ENCODE results near the gene MYL7.

MYL7 gene

DNA sequence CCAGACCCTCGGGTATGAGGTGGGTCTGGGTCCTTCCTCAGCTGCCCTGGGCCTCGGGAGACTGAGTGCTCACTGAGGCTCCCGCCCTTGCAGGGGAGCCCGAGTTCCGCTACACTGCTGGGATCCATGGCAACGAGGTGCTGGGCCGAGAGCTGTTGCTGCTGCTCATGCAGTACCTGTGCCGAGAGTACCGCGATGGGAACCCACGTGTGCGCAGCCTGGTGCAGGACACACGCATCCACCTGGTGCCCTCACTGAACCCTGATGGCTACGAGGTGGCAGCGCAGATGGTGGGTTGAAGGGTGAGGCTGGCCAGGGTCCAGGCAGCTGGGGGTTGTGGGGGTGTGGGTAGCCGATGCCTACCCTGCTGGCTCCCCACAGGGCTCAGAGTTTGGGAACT is 29.4 kb downstream of the MYL7 start:
- DNase-seq (ENCODE audit: low read depth) = no peak

DNA sequence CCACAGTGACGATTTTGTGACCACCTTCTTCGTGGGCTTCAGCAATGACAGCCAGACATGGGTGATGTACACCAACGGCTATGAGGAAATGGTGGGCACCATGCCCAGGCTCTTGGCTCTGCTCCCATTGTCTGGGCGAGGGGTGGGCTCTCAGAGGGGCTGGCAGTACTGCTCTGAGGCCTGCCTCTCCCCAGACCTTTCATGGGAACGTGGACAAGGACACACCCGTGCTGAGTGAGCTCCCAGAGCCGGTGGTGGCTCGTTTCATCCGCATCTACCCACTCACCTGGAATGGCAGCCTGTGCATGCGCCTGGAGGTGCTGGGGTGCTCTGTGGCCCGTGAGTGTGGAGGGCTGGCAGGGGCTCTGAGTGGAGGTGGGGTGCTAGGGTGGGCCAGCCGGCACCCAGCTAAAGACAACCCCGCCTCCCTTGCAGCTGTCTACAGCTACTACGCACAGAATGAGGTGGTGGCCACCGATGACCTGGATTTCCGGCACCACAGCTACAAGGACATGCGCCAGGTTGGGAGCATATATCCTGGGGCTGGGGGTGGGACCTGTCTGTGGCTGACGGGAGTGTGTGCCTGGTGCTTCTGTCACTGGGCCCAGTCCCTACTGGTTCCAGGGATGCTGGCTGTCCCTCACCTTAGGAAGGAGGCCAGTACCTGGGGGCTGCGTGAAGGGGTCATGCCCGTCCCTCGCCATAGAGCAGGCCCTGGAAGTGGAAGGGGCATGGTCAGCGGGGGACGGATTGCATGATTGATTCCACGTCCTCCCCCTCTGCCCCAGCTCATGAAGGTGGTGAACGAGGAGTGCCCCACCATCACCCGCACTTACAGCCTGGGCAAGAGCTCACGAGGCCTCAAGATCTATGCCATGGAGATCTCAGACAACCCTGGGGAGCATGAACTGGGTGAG is 30.2 kb downstream of the MYL7 start:
- DNase-seq (ENCODE audit: low read depth) = no peak

- DNase-seq (ENCODE audit: low read depth) = no peak
These were observed 31.1 kb downstream of the MYL7 start for GRCh38 chr7:44109991-44110390.

DNA sequence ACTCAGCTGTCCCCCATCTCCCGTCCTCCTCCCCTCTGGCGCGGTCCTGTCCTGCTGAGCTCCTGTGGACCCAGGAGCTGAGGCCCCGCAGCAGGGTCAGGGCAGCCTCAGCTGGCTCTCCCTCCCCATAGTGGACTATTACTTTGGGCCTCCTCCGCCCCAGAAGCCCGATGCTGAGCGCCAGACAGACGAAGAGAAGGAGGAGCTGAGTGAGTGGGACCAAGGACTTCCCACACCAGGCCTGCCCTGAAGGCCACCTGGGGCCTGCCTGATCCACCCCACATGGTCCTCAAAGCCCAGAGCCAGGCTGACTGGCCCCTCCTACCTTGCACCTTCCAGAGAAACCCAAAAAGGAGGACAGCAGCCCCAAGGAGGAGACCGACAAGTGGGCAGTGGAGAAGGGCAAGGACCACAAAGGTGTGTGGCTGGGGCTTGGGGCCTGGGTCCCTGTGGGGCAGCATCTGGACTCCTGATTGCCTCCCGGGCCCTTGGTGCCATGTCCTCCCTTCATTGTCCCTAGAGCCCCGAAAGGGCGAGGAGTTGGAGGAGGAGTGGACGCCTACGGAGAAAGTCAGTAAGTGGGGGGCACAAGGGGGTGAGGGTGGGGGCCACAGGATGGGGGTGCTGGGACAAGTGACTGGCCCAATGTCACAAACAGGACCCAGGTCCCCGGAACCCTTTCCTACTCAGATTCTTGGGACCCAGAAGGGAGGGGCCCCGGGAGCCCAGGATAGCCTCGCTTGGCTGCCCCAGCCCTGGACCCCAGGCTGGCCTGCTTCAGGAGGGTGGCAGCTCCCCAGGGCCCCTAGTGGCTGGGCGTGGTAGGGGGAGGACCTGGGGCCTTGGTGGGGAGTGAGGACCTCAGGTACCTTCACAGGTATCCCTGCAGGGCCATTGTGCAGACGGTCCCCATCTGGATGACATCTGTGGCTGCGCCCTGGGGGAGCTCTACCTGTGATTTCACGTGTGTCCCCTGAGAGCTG is 32.1 kb downstream of the MYL7 start:
- no peak for DNase-seq (ENCODE audit: low read depth)

- no peak for DNase-seq (ENCODE audit: low read depth)
These were observed 33.0 kb downstream of the MYL7 start for GRCh38 chr7:44107961-44108767.

DNA sequence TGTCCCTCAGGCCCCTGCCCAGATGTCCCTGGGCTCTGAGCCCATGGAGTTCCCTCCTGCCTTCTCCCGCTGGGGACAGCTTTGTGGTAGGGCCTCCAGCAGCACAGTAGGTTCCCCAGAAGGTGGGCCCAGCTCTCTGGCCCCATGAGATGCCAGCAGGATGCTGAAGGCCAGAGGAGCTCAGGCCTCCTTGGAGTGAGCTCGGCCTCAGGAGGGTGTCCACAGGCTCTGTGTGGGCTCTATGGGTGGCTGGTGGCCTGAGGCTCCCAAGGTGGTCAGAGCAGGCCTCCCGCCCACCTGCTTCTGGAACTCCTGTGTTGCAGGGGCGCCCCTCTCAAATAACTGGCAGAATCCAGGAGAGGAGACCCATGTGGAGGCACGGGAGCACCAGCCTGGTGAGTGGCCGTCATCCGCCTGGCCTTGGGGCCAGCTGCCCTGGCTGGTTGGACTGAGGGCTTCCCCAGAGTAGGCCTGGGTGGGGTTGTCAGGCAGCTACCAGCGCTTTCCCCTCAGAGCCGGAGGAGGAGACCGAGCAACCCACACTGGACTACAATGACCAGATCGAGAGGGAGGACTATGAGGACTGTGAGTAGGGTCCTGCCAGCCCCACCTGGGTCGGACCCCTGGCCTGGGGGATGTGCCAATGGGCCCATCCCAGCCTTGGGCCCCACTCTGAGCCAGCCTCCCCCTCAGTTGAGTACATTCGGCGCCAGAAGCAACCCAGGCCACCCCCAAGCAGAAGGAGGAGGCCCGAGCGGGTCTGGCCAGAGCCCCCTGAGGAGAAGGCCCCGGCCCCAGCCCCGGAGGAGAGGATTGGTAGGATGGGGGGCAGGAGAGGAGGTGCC is 33.8 kb downstream of the MYL7 start:
- DNase-seq (ENCODE audit: low read depth) = no peak

- DNase-seq (ENCODE audit: low read depth) = no peak
These were observed 34.6 kb downstream of the MYL7 start for GRCh38 chr7:44106311-44107065.

DNA sequence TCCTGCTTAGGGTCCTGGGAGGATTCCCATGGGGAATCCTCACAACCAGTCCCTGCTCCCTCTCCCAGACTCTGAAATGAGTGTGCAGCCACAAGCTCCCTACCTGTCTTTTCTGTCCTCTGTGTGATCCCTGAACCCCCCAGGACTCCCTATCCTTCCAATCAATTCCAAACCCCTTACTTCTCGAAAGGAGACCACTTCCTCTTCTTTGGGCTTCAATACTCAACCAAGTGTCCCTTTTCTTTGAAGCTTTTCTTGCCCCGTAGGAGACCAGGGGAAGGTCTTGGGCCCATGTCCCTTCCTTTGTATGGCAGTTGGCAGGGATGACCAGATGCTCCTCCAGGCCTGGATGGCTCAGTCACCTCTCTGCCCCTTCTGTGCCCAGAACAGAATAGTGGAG is 35.3 kb downstream of the MYL7 start:
- DNase-seq (ENCODE audit: low read depth) = no peak

- DNase-seq (ENCODE audit: low read depth) = no peak
These were observed 36.0 kb downstream of the MYL7 start for GRCh38 chr7:44104860-44105771.

- DNase-seq (ENCODE audit: low read depth) = no peak
These were observed 36.9 kb downstream of the MYL7 start, which contains the start of gene AEBP1 for GRCh38 chr7:44103923-44104859. Gene AEBP1 (plus strand): TSS chr7:44104345. CDS start chr7:44104666, 321 bp downstream.

DNA sequence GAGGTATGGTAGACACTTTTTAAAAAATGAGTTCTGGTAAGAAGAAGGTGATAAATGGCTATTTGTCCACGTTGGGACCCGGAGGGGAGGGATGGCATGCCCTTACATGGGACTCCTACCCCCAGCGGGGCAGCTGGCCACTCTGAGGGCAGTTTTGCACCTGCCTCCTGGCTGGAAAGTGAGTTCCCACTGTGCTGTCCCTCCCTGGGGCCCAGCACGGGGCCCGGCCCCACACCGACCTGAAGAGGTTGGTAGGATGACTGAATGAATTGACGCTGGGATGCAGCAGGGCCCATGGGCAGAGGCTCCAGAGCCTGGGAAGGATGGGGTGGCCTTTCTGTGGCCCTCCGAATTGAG is 37.6 kb downstream of the MYL7 start:
- no peak for DNase-seq (ENCODE audit: low read depth)

GRCh38 chr7:44102846-44103565 is 38.1 kb downstream of the MYL7 start:
- DNase-seq (ENCODE audit: low read depth) = no peak

DNA sequence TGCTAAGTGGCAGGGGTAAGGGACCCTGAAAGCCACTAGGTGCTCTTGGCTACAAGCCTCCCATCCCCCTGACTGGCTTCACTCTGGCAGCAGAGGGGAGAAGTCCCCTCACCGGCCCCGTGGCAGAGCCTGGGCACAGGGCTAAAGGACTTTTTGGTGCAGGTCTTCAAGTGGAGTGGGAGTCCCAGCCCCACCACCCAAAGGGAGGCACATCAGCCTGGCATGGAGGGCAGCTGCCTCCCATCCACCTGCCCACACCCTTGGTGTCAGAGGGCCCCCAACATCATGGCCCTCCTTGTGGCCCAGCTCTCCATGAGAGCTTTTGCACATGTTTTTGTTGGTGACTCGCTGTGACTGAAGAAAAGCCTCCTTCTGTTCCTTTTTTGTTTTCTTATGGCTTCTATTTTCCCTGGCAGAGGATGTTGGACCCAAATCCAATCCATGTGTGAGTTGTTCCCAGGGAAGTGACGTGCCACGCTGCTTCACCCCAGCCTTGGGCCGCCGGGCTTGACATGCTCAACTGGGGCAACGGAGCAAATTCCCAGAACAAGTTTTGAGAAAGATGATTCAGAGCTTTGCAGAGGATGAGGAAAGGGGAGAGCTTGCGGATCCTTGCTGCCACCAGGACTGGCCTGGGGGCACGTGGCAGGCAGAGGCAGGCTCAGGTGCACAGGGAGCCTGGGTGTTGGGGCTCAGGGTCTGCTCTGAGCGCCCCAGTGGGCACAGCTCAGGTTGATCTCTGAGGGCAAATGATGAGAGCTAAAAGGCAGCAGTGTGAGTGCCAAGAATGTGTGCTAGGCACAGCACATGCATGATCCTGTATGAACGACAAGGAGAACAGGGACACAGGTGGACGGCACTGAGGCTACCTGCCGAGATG is 38.9 kb downstream of the MYL7 start:
- no peak for DNase-seq (ENCODE audit: low read depth)

GRCh38 chr7:44101303-44101965 is 39.7 kb downstream of the MYL7 start:
- DNase-seq (ENCODE audit: low read depth) = no peak

- no peak for DNase-seq (ENCODE audit: low read depth)
These were observed 40.5 kb downstream of the MYL7 start for GRCh38 chr7:44100458-44101302.

Measured in activated T-helper 1 cell treated with Interleukin-2 at 50 U/mL for 16 hours (primary cell).